K562 (cell line): ENCODE results near the gene VSIG1. TPM values are rescaled to one million over a fixed set of nuclear protein-coding genes. Genes with fewer than 3 reads are reported as not detected.

Source experiments
- ATAC-seq: fragments of 200-7000 bp; cut with Tn5 transposase; 3 replicates; pipeline ENCODE4 v1.9.1; 2020; ENCODE audit warnings: moderate library complexity
- BruUV-seq: library from RNA; stranded (reverse); fragments of 400-500 nt; replicated peaks from 2 replicates; lab custom pipeline; 2021; lab: Mats Ljungman, UMichigan
- CTCF ChIA-PET: fragments of 300-600 bp; formaldehyde crosslinking; extraction: SDS; loops from one replicate; lab custom pipeline; 2021; ENCODE audit warnings: low intra/inter-chr PET ratio; lab: Yijun Ruan, JAX
- POLR2A ChIA-PET: fragments of 300-600, 350-650 bp; sonication (Branson Sonifier 250); formaldehyde crosslinking; extraction: SDS; loops from one replicate; lab custom pipeline; 2021; ENCODE audit warnings: antibody characterized with exemption, inconsistent platforms; lab: Yijun Ruan, JAX
- DNase-seq, 4 experiments: peaks; one replicate each; pipeline versions ENCODE4 v3.0.0 to v3.0.0-alpha.2; 2011 to 2018; ENCODE audit warnings: low spot score in 3 of 4, mixed read lengths in 3 of 4; ENCODE audit errors: extremely low read depth in 1 of 4
- FAIRE-seq: peaks from 2 replicates; lab custom pipeline; 2011; peaks lifted over from hg19 to GRCh38; lab: Jason Lieb, UNC
- H2AFZ ChIP-seq: 2 replicates; pipeline ENCODE4 v1.6.0; 2011; ENCODE audit warnings: low read depth, low read length, control low read depth, inconsistent platforms
- H3K27ac ChIP-seq: fragments of 200-600 bp; 3 replicates; pipeline ENCODE4 v1.8.0; 2011; ENCODE audit warnings: low read depth, mild to moderate bottlenecking, control low read depth, inconsistent platforms, low read length, moderate library complexity, mixed read lengths; ENCODE audit errors: extremely low read depth
- H3K27me3 ChIP-seq, 2 experiments: fragments of 300-600 bp in 1 of 2; 2 replicates in 1 of 2; 3 replicates in 1 of 2; pipeline versions ENCODE4 v1.6.0 to v1.8.0; 2011; ENCODE audit warnings: inconsistent platforms in 2 of 2, low read length in 2 of 2, mild to moderate bottlenecking in 1 of 2, mixed read lengths in 1 of 2, moderate library complexity in 1 of 2; ENCODE audit not compliant: control insufficient read depth in 2 of 2, insufficient read depth in 2 of 2
- H3K36me3 ChIP-seq: fragments of 300-600 bp; 3 replicates; pipeline ENCODE4 v1.8.0; 2011; ENCODE audit warnings: mild to moderate bottlenecking, low read length, inconsistent platforms; ENCODE audit not compliant: control insufficient read depth, insufficient read depth
- H3K4me1 ChIP-seq, 2 experiments: fragments of 200-600 bp in 1 of 2; replicated peaks in 1 of 2; 2 replicates in 1 of 2; 3 replicates in 1 of 2; pipeline versions ENCODE4 v1.5.1 to v1.8.0; 2011; ENCODE audit warnings: inconsistent platforms in 2 of 2, low read length in 2 of 2, mild to moderate bottlenecking in 1 of 2, mixed read lengths in 1 of 2, moderate library complexity in 1 of 2; ENCODE audit not compliant: control insufficient read depth in 2 of 2, insufficient read depth in 2 of 2
- H3K4me2 ChIP-seq: 2 replicates; pipeline ENCODE4 v1.6.1; 2011; ENCODE audit warnings: low read length, control low read depth, inconsistent platforms, mixed read lengths; ENCODE audit not compliant: insufficient read depth
- H3K4me3 ChIP-seq: fragments of 200-600 bp; sonication (generic), shearing (Covaris generic); 2 replicates; pipeline ENCODE4 v1.5.1; 2016; ENCODE audit warnings: control low read depth, inconsistent platforms
- H3K79me2 ChIP-seq: fragments of 200-600 bp; 3 replicates; pipeline ENCODE4 v1.8.0; 2011; ENCODE audit warnings: low read length, inconsistent platforms; ENCODE audit not compliant: control insufficient read depth, insufficient read depth
- H3K9ac ChIP-seq, 2 experiments: 2 replicates each; pipeline versions ENCODE4 v1.6.0 to v1.6.1; 2011; ENCODE audit warnings: low read depth in 2 of 2, low read length in 2 of 2, control low read depth in 1 of 2, inconsistent platforms in 1 of 2, mild to moderate bottlenecking in 1 of 2, mixed read lengths in 1 of 2; ENCODE audit not compliant: insufficient read depth in 1 of 2
- H3K9me1 ChIP-seq: one replicate; pipeline ENCODE4 v1.6.0; 2011; ENCODE audit warnings: inconsistent platforms, mild to moderate bottlenecking, low read length, moderate library complexity; ENCODE audit not compliant: control insufficient read depth, insufficient read depth
- H3K9me3 ChIP-seq: replicated peaks from 2 replicates; pipeline ENCODE4 v1.5.1; 2011; ENCODE audit warnings: low read depth, low read length, inconsistent platforms; ENCODE audit not compliant: control insufficient read depth, insufficient read depth
- H4K20me1 ChIP-seq: replicated peaks from 2 replicates; pipeline ENCODE4 v1.6.1; 2011; ENCODE audit warnings: low read length, inconsistent platforms, mixed read lengths; ENCODE audit not compliant: control insufficient read depth, insufficient read depth
- CEBPG ChIP-seq, 3 experiments: fragments of 200-800 bp in 1 of 3; sonication (Bioruptor generic) in 1 of 3; sonication (generic) in 1 of 3; formaldehyde crosslinking in 1 of 3; IDR thresholded peaks in 2 of 3; conservative IDR thresholded peaks in 1 of 3; 2 replicates each; pipeline versions ENCODE4 v1.6.1 to v1.8.0; 2016 to 2022; ENCODE audit warnings: missing compliant biosample characterization in 2 of 3, missing genetic modification characterization in 2 of 3, mild to moderate bottlenecking in 1 of 3, missing genetic modification reagents in 1 of 3
- FOXP1 ChIP-seq: sonication (generic); formaldehyde crosslinking; IDR thresholded peaks from 2 replicates; pipeline ENCODE4 v1.8.0; 2022; ENCODE audit warnings: mild to moderate bottlenecking, missing genetic modification reagents
- GATA2 ChIP-seq: sonication (generic); formaldehyde crosslinking; IDR thresholded peaks from 2 replicates; pipeline ENCODE4 v1.4.0; 2020; ENCODE audit warnings: mild to moderate bottlenecking, missing genetic modification reagents
- HSF4 ChIP-seq: fragments of 250-450 bp; sonication (Bioruptor Pico); IDR thresholded peaks from 2 replicates; pipeline ENCODE4 v2.1.2; 2022; ENCODE audit warnings: mild to moderate bottlenecking, moderate library complexity, borderline replicate concordance
- JUNB ChIP-seq: fragments of 450-650 bp; formaldehyde crosslinking; conservative IDR thresholded peaks from 2 replicates; pipeline ENCODE4 v1.4.0; 2020; ENCODE audit warnings: mild to moderate bottlenecking
- L3MBTL2 ChIP-seq: fragments of 450-650 bp; IDR thresholded peaks from 2 replicates; pipeline ENCODE4 v1.6.1; 2016; ENCODE audit warnings: mild to moderate bottlenecking, moderate library complexity
- MBD2 ChIP-seq: sonication (generic); IDR thresholded peaks from 2 replicates; pipeline ENCODE4 v1.6.1; 2016; ENCODE audit warnings: low read depth, borderline replicate concordance
- MLLT1 ChIP-seq, 2 experiments: fragments of 450-650 bp; IDR thresholded peaks; 2 replicates each; pipeline ENCODE4 v1.6.1; 2016
- SIN3A ChIP-seq, 2 experiments: fragments of 150-350 bp in 1 of 2; IDR thresholded peaks; 2 replicates each; pipeline ENCODE4 v1.6.1; 2011 to 2016; ENCODE audit warnings: borderline replicate concordance in 2 of 2, low read depth in 2 of 2, low read length in 2 of 2, mild to moderate bottlenecking in 2 of 2, moderate library complexity in 2 of 2; ENCODE audit not compliant: control insufficient read depth in 1 of 2
- TAF9B ChIP-seq: fragments of 450-650 bp; IDR thresholded peaks from 2 replicates; pipeline ENCODE4 v1.6.1; 2018; ENCODE audit warnings: mild to moderate bottlenecking; ENCODE audit not compliant: partially characterized antibody
- TBP ChIP-seq: optimal IDR thresholded peaks from 2 replicates; pipeline ENCODE3; 2011; ENCODE audit warnings: low read depth, low read length, improper control_type of control experiment
- ZMIZ1 ChIP-seq, 2 experiments: fragments of 150-350 bp in 1 of 2; IDR thresholded peaks; 2 replicates each; pipeline ENCODE4 v1.6.1; 2012 to 2016; ENCODE audit warnings: low read depth in 2 of 2, low read length in 2 of 2, mild to moderate bottlenecking in 1 of 2, moderate library complexity in 1 of 2
- ZNF224 ChIP-seq: sonication (generic); formaldehyde crosslinking; IDR thresholded peaks from 2 replicates; pipeline ENCODE4 v1.8.0; 2022; ENCODE audit warnings: mild to moderate bottlenecking, missing genetic modification reagents
- ZNF263 ChIP-seq: sonication (generic); formaldehyde crosslinking; IDR thresholded peaks from 2 replicates; pipeline ENCODE4 v1.8.0; 2022; ENCODE audit warnings: mild to moderate bottlenecking, missing genetic modification reagents, borderline replicate concordance
- ZNF785 ChIP-seq: fragments of 250-450 bp; sonication (Bioruptor Pico); IDR thresholded peaks from 2 replicates; pipeline ENCODE4 v1.4.0; 2020; ENCODE audit warnings: mild to moderate bottlenecking
- WGBS: fragments of 100-300 bp; shearing (Covaris generic); methylation state at CpG from one replicate; pipeline ENCODE4 v1.1.6; 2016; ENCODE audit warnings: low coverage, mixed read lengths; ENCODE audit not compliant: insufficient coverage; ENCODE audit errors: missing lambda C conversion rate; 5-methylcytosine and 5-hydroxymethylcytosine counted together
- in situ Hi-C: fragments of 300-500 bp; cut with MboI; formaldehyde crosslinking; loops from 4 replicates; pipeline ENCODE4 v1.15.0; 2018; ENCODE audit warnings: inconsistent platforms, mixed read lengths
- intact Hi-C: fragments of 100-400 bp; cut with micrococcal nuclease; formaldehyde crosslinking; loops from 2 replicates; pipeline ENCODE4 v1.14.2; 2022
- polyA plus RNA-seq, 8 experiments: library from polyadenylated mRNA; depleted of rRNA in 4 of 8; stranded (reverse) in 5 of 8; unstranded in 3 of 8; fragments of >200 nt; fragmentation: Nextera tagmentation in 2 of 8; fragmentation: Illumina TruSeq in 1 of 8; extraction: Ambion mirVana in 2 of 8; extraction: Trizol in 1 of 8; gene quantifications; 2 replicates each; pipeline versions ENCODE4 v1.2.1 to v1.2.3, GENCODE V29; 2011 to 2014; ENCODE audit warnings: inconsistent platforms in 1 of 8, missing spikeins in 1 of 8
- total RNA-seq, 7 experiments: library from RNA; depleted of rRNA in 6 of 7; stranded (reverse); fragments of >200 nt in 6 of 7; fragmentation: Illumina TruSeq in 2 of 7; extraction: Trizol in 2 of 7; gene quantifications; 2 replicates each; pipeline versions ENCODE4 v1.2.1 to v1.2.3, GENCODE V29; 2011 to 2021; ENCODE audit warnings: low replicate concordance in 1 of 7

The VSIG1 gene
- total and polyA plus RNA-seq, 9 of the 15 experiments (the other 6 are each of a cell fraction or from before 2014, with no cell fraction given): not detected

- peak within 1 kb of the TSS; percentile 98 for H3K4me2 ChIP-seq
- peak within 1 kb of the TSS; percentile 91 to 93 for H3K9ac ChIP-seq
- H3K4me3 ChIP-seq: peak within 1 kb of the TSS; percentile 72
- H3K27ac ChIP-seq: peak within 1 kb of the TSS; percentile 94
- FAIRE-seq (peak; percentile 98), DNase-seq (peak; percentile 76 to 96 (median 81)), ATAC-seq (peak; percentile 94)
- BruUV-seq: no TSS peak
- H3K9me1 ChIP-seq: no peaks in the 10 kb centered on the region
- no peaks in the 10 kb centered on the region for H3K27me3 ChIP-seq
- H2AFZ ChIP-seq: peak within 1 kb of the TSS; percentile 97
- in situ Hi-C loops (no loop called here), intact Hi-C loops (no loop called here)
- CTCF ChIA-PET: no interaction called here
- WGBS: 1% methylated on average over 31 of the region's 47 CpGs
- peaks cover 18% of the 10 kb centered on the region; the same call in 2 of the 3 replicates for H3K36me3 ChIP-seq
- H3K9me3 ChIP-seq: no peaks in the 10 kb centered on the region
- H3K79me2 ChIP-seq: peaks cover 44% of the 10 kb centered on the region
- POLR2A ChIA-PET: interaction anchor here (0.5 to 2.0 kb wide), 11 partner anchors 9 to 1853 kb away, joined by 3 to 11 read pairs (median 4); no protein-coding TSS in a partner anchor
- peaks cover 0 to 8% of the 10 kb centered on the region in 2 experiments; a peak in 2 of 5 replicates for H3K4me1 ChIP-seq
- H4K20me1 ChIP-seq: no peaks in the 10 kb centered on the region
- TF ChIP-seq FOXP1 (CRISPR knock-in tag) (no peak), SIN3A (IDR thresholded peaks at IDR 0.05; ENCODE audit: borderline replicate concordance in 2 of 2, control insufficient read depth in 1 of 2, low read depth in 2 of 2, low read length in 2 of 2) (peak in 1 of 2 experiments; percentile 0; a peak in 1 of 4 replicates), GATA2 (no peak), MLLT1 (IDR thresholded peaks at IDR 0.05) (no peak), L3MBTL2 (peak; percentile 32; the same call in 1 of the 2 replicates), ZNF263 (CRISPR knock-in tag) (no peak), CEBPG (CRISPR knock-in tag; IDR thresholded peaks at IDR 0.05) (no peak), CEBPG (tag; conservative IDR thresholded peaks at IDR 0.05 in 1 of 2, IDR thresholded peaks at IDR 0.05 in 1 of 2) (no peak), JUNB (no peak), MBD2 (peak; percentile 93), TBP (peak; percentile 61), ZNF224 (CRISPR knock-in tag) (no peak), TAF9B (no peak), ZMIZ1 (IDR thresholded peaks at IDR 0.05; ENCODE audit: low read depth in 2 of 2, low read length in 2 of 2) (no peak), HSF4 (CRISPR knock-in tag) (no peak), ZNF785 (CRISPR knock-in tag) (no peak)
Observed at GRCh38 chrX:108091264-108091877, 46.5 kb downstream of the VSIG1 start, which contains the start of the genes ATG4A and PSMD10. TSS of gene ATG4A (plus strand) at chrX:108091778. CDS start at chrX:108091827, 49 bp downstream. TSS of gene PSMD10 (minus strand) at chrX:108091542. CDS start at chrX:108091520, 22 bp downstream.
